CD4-positive, alpha-beta T cell (primary cell): ENCODE measurements around the gene GULP1. TPM values are rescaled to one million over a fixed set of nuclear protein-coding genes. Genes with fewer than 3 reads are reported as not detected.
"Not testable (repeated sequence)": the region's sequence is repeated elsewhere in the genome, so short reads cannot be mapped to it uniquely, and the experiment has no call there.

Source experiments
- ATAC-seq: fragments of 200-7000 bp; cut with Tn5 transposase; one replicate; pipeline ENCODE4 v1.10.0; 2022; ENCODE audit warnings: mild to moderate bottlenecking; ENCODE audit not compliant: poor library complexity
- CTCF ChIA-PET: fragments of 350-600 bp; sonication (Branson Sonifier 250); formaldehyde crosslinking; loops from one replicate; lab custom pipeline; 2021; ENCODE audit warnings: antibody characterized with exemption, inconsistent platforms; lab: Charles Lee
- POLR2A ChIA-PET: fragments of 350-600 bp; sonication (Branson Sonifier 250); formaldehyde crosslinking; loops from one replicate; lab custom pipeline; 2021; ENCODE audit warnings: antibody characterized with exemption, inconsistent platforms; lab: Charles Lee
- DNase-seq, 14 experiments: peaks; one replicate each; pipeline ENCODE4 v3.0.0-alpha.2; 2013 to 2020; ENCODE audit warnings: mixed read lengths in 2 of 14
- H3K27ac ChIP-seq, 2 donors: one replicate each; pipeline versions ENCODE4 v1.5.1 to v1.7.0; 2013; ENCODE audit warnings: low read length in 2 of 2, low read depth in 1 of 2, mild to moderate bottlenecking in 1 of 2
- H3K27me3 ChIP-seq, 2 experiments: 1 replicate in 1 of 2; 2 replicates in 1 of 2; pipeline versions ENCODE4 v1.6.1 to v1.7.0; 2013; ENCODE audit warnings: low read length in 2 of 2, control low read depth in 1 of 2, mild to moderate bottlenecking in 1 of 2, moderate library complexity in 1 of 2; ENCODE audit not compliant: insufficient read depth in 2 of 2, control insufficient read depth in 1 of 2
- H3K36me3 ChIP-seq: one replicate; pipeline ENCODE4 v1.6.1; 2013; ENCODE audit warnings: low read length, control low read depth; ENCODE audit not compliant: insufficient read depth
- H3K4me1 ChIP-seq: one replicate; pipeline ENCODE4 v1.6.1; 2013; ENCODE audit warnings: low read length, control low read depth; ENCODE audit not compliant: insufficient read depth
- H3K4me3 ChIP-seq: one replicate; pipeline ENCODE4 v1.5.1; 2013; ENCODE audit warnings: mild to moderate bottlenecking, low read length, moderate library complexity
- H3K9me3 ChIP-seq, 2 experiments: 1 replicate in 1 of 2; 2 replicates in 1 of 2; pipeline versions ENCODE4 v1.6.1 to v1.7.0; 2013; ENCODE audit warnings: low read length in 2 of 2, mild to moderate bottlenecking in 2 of 2, control low read depth in 1 of 2, moderate library complexity in 1 of 2; ENCODE audit not compliant: control insufficient read depth in 1 of 2, insufficient read depth in 1 of 2
- H3K27ac Mint-ChIP-seq: one replicate; pipeline ENCODE4 v1.8.0; 2020; ENCODE audit warnings: mixed read lengths
- H3K27me3 Mint-ChIP-seq: one replicate; pipeline ENCODE4 v1.8.0; 2021; ENCODE audit warnings: mixed read lengths
- H3K36me3 Mint-ChIP-seq: one replicate; pipeline ENCODE4 v1.8.0; 2021; ENCODE audit warnings: low read depth, mixed read lengths
- H3K4me1 Mint-ChIP-seq: one replicate; pipeline ENCODE4 v1.8.0; 2021; ENCODE audit warnings: low read depth, mixed read lengths
- H3K4me3 Mint-ChIP-seq: one replicate; pipeline ENCODE4 v1.8.0; 2020; ENCODE audit warnings: mild to moderate bottlenecking, mixed read lengths
- H3K9me3 Mint-ChIP-seq: one replicate; pipeline ENCODE4 v1.8.0; 2020; ENCODE audit warnings: mixed read lengths
- intact Hi-C, 2 experiments: fragments of 100-400 bp; cut with DNase I in 1 of 2; cut with micrococcal nuclease in 1 of 2; formaldehyde crosslinking; loops; one replicate each; pipeline versions ENCODE4 v1.15.1 to v1.9.0; 2023 to 2025; cut with DNase I, micrococcal nuclease
- total RNA-seq, 174 experiments: library from RNA in 2 of 174; stranded (reverse) in 2 of 174; gene quantifications; one replicate each; pipeline ENCODE4 v1.2.3 and lab custom pipeline; 2021 to 2026
- TF ChIP-seq, protein P1 (sequence below): fragments of 200-600 bp; IDR thresholded peaks from one replicate; pipeline ENCODE4 v1.8.0; 2022; ENCODE audit warnings: antibody characterized with exemption, mild to moderate bottlenecking

GULP1 gene
- total RNA-seq, 2 experiments from 2014 or later, result not detected

DNA sequence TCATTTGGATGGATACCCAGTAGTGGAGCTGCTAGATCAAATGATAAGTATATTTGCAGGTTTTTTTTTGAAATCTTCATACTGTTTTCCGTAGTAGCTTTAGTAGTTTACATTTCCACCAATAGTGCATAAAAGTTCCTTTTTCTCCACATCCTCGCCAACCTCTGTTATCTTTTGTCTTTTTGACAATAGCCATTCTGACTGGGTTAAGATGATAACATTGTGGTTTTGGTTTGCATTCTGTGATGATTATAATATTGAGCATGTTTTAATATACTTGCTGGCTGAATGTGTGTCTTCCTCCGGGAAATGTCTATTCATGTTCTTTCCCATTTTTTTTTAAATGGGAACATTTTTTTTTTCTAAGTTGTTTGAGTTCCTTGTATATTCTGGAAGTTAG lies 260.0 kb downstream of the GULP1 start:
- POLR2A ChIA-PET, result no interaction called here
- H3K27me3 Mint-ChIP-seq, result no peaks in the 10 kb centered on the region
- no peaks in the 10 kb centered on the region for H3K36me3 Mint-ChIP-seq
- TF ChIP-seq, protein P1, sequence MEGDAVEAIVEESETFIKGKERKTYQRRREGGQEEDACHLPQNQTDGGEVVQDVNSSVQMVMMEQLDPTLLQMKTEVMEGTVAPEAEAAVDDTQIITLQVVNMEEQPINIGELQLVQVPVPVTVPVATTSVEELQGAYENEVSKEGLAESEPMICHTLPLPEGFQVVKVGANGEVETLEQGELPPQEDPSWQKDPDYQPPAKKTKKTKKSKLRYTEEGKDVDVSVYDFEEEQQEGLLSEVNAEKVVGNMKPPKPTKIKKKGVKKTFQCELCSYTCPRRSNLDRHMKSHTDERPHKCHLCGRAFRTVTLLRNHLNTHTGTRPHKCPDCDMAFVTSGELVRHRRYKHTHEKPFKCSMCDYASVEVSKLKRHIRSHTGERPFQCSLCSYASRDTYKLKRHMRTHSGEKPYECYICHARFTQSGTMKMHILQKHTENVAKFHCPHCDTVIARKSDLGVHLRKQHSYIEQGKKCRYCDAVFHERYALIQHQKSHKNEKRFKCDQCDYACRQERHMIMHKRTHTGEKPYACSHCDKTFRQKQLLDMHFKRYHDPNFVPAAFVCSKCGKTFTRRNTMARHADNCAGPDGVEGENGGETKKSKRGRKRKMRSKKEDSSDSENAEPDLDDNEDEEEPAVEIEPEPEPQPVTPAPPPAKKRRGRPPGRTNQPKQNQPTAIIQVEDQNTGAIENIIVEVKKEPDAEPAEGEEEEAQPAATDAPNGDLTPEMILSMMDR, result no peak
- DNase-seq (no peak), ATAC-seq (no peak)
- no peak overlapping the region for H3K27ac ChIP-seq
- no peaks in the 10 kb centered on the region for H3K27me3 ChIP-seq
- intact Hi-C loops, result no loop called here
- H3K4me3 Mint-ChIP-seq, result no peak overlapping the region
- H3K4me1 ChIP-seq, result no peaks in the 10 kb centered on the region
- H3K4me3 ChIP-seq, result no peak overlapping the region
- H3K4me1 Mint-ChIP-seq, result no peaks in the 10 kb centered on the region
- no peaks in the 10 kb centered on the region for H3K36me3 ChIP-seq
- no peaks in the 10 kb centered on the region for H3K9me3 Mint-ChIP-seq
- peaks cover 0 to 2% of the 10 kb centered on the region in 2 experiments for H3K9me3 ChIP-seq
- no peak overlapping the region for H3K27ac Mint-ChIP-seq
- CTCF ChIA-PET, result no interaction called here

DNA sequence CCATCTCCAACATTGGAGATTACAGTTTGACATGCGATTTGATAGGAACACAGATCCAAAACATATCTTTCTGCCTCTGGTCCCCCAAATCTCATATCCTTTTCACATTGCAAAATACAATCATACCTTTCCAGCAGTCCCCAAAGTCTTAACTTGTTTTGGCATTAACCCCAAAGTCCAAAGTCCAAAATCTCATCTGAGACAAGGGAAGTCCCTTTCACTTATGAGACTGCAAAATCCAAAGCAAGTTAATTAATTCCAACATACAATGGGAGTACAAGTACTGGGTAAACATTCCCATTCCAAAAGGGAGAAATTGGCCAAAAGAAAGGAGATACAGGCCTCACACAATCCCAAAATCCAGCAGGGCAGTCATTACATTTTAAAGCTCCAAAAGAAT lies 265.4 kb downstream of the GULP1 start:
- H3K36me3 ChIP-seq, result no peaks in the 10 kb centered on the region
- Mint-ChIP-seq H3K27me3 (no peaks in the 10 kb centered on the region), H3K27ac (no peak overlapping the region), H3K4me1 (no peaks in the 10 kb centered on the region), H3K9me3 (peaks cover 5% of the 10 kb centered on the region), H3K4me3 (no peak overlapping the region), H3K36me3 (no peaks in the 10 kb centered on the region)
- TF ChIP-seq, protein P1, result no peak
- no peak for DNase-seq
- ATAC-seq, result no peak
- no peak overlapping the region for H3K27ac ChIP-seq
- H3K4me1 ChIP-seq, result no peaks in the 10 kb centered on the region
- ChIA-PET POLR2A (no interaction called here), CTCF (no interaction called here)
- H3K4me3 ChIP-seq, result no peak overlapping the region
- peaks cover 0 to 22% of the 10 kb centered on the region in 2 experiments for H3K9me3 ChIP-seq
- no peaks in the 10 kb centered on the region for H3K27me3 ChIP-seq
- intact Hi-C loops, result no loop called here

DNA sequence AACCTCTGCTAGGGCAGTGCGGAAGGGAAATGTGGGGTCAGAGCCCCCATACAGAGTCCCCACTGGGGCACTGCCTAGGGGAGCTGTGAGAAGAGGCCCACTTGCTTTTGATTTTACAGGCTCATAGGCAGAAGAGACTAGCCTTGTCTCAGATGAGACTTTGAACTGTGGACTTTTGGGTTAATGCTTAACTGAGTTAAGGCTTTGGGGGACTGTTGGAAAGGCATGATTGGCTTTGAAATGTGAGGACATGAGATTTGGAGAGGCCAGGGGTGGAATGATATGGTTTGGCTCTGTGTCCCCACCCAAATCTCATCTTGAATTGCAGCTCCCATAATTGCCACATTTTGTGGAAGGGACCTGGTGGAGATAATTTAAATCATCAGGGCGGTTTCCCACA lies 267.8 kb downstream of the GULP1 start:
- DNase-seq, H3K4me1 ChIP-seq, H3K27me3 ChIP-seq, H3K36me3 ChIP-seq, H3K4me1 Mint-ChIP-seq, H3K4me3 ChIP-seq, H3K27ac ChIP-seq, H3K9me3 Mint-ChIP-seq, H3K27me3 Mint-ChIP-seq, intact Hi-C loops, POLR2A ChIA-PET, ATAC-seq, CTCF ChIA-PET, H3K27ac Mint-ChIP-seq, H3K36me3 Mint-ChIP-seq, H3K4me3 Mint-ChIP-seq: not testable (repeated sequence)
- H3K9me3 ChIP-seq, result peaks cover 0 to 22% of the 10 kb centered on the region in 2 experiments

DNA sequence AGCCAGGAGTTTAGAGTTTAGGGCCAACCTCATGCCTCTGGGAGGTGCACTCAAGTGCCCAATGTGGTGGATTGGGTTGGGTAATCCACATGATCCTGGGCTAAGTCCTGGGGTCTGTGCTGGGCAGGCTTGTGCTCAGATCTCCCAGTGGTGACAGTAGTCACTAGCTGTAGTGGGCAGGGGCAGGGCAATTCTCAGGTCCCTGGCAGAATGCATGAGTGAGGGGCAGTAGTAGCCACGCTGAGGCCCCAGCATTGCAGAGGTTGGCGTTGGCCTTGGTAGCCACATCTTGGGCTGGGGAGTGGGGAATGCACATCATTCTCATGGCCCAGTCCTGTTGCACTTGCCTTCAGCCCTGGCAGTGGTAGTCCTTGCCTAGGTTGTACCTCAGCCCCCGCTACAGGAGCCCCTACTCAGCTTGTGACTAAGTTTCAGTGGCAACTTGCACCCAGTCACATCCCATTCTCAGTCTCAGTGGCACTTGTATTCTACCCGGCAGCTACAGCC lies 269.9 kb downstream of the GULP1 start:
- Histone ChIP-seq H3K4me1 (no peaks in the 10 kb centered on the region), H3K9me3 (peaks cover 0 to 21% of the 10 kb centered on the region in 2 experiments), H3K27ac (no peak overlapping the region), H3K4me3 (no peak overlapping the region), H3K27me3 (no peaks in the 10 kb centered on the region), H3K36me3 (no peaks in the 10 kb centered on the region)
- Mint-ChIP-seq H3K4me3 (no peak overlapping the region), H3K36me3 (no peaks in the 10 kb centered on the region), H3K4me1 (no peaks in the 10 kb centered on the region), H3K27me3 (no peaks in the 10 kb centered on the region), H3K9me3 (peaks cover 5% of the 10 kb centered on the region), H3K27ac (no peak overlapping the region)
- intact Hi-C loops, result no loop called here
- TF ChIP-seq, protein P1, result no peak
- ChIA-PET CTCF (no interaction called here), POLR2A (no interaction called here)
- DNase-seq (no peak), ATAC-seq (no peak)
